ENCODE results near the gene POLG. TPM values are rescaled to one million over a fixed set of nuclear protein-coding genes. Genes with fewer than 3 reads are reported as not detected.

Gene POLG
- total RNA-seq, 1 donor from 2014 or later = 69.3 TPM

GRCh38 chr15:89358755-89359439 lies 24.3 kb upstream of the POLG start:
- Mint-ChIP-seq H3K9me3 (ENCODE audit: low read depth) (no peaks in the 10 kb centered on the region), H3K36me3 (ENCODE audit: insufficient read depth) (no peaks in the 10 kb centered on the region), H3K27me3 (peaks cover 83% of the 10 kb centered on the region), H3K4me3 (ENCODE audit: low read depth) (peak overlapping the region; percentile 72), H3K27ac (no peak overlapping the region), H3K4me1 (ENCODE audit: low read depth) (peaks cover 15% of the 10 kb centered on the region)
- peak; percentile 92 for TF ChIP-seq CTCF (IDR thresholded peaks at IDR 0.05; ENCODE audit: unreplicated experiment)
- peak; percentile 76 for DNase-seq (ENCODE audit: low spot score, unreplicated experiment)

- Mint-ChIP-seq H3K4me3 (ENCODE audit: low read depth) (no peak overlapping the region), H3K27me3 (peaks cover 83% of the 10 kb centered on the region), H3K4me1 (ENCODE audit: low read depth) (peaks cover 15% of the 10 kb centered on the region), H3K27ac (no peak overlapping the region), H3K36me3 (ENCODE audit: insufficient read depth) (no peaks in the 10 kb centered on the region), H3K9me3 (ENCODE audit: low read depth) (no peaks in the 10 kb centered on the region)
- TF ChIP-seq CTCF (IDR thresholded peaks at IDR 0.05; ENCODE audit: unreplicated experiment) = no peak
- no peak for DNase-seq (ENCODE audit: low spot score, unreplicated experiment)
Observed at GRCh38 chr15:89358435-89358754, 23.8 kb upstream of the POLG start.

- H3K4me3 Mint-ChIP-seq (ENCODE audit: low read depth) = no peak overlapping the region
- TF ChIP-seq CTCF (IDR thresholded peaks at IDR 0.05; ENCODE audit: unreplicated experiment) = peak; percentile 53
- no peak overlapping the region for H3K27ac Mint-ChIP-seq
- H3K36me3 Mint-ChIP-seq (ENCODE audit: insufficient read depth) = no peaks in the 10 kb centered on the region
- peaks cover 15% of the 10 kb centered on the region for H3K4me1 Mint-ChIP-seq (ENCODE audit: low read depth)
- H3K27me3 Mint-ChIP-seq = peaks cover 84% of the 10 kb centered on the region
- no peaks in the 10 kb centered on the region for H3K9me3 Mint-ChIP-seq (ENCODE audit: low read depth)
- DNase-seq (ENCODE audit: low spot score, unreplicated experiment) = no peak
Observed at GRCh38 chr15:89356634-89357298, 22.1 kb upstream of the POLG start.

- Mint-ChIP-seq H3K4me1 (ENCODE audit: low read depth) (peaks cover 15% of the 10 kb centered on the region), H3K9me3 (ENCODE audit: low read depth) (no peaks in the 10 kb centered on the region), H3K27me3 (peaks cover 79% of the 10 kb centered on the region), H3K36me3 (ENCODE audit: insufficient read depth) (no peaks in the 10 kb centered on the region), H3K27ac (no peak overlapping the region), H3K4me3 (ENCODE audit: low read depth) (no peak overlapping the region)
- TF ChIP-seq CTCF (IDR thresholded peaks at IDR 0.05; ENCODE audit: unreplicated experiment) = no peak
- DNase-seq (ENCODE audit: low spot score, unreplicated experiment) = no peak
Observed at GRCh38 chr15:89353991-89354390, 19.4 kb upstream of the POLG start.

- Mint-ChIP-seq H3K27me3 (peaks cover 72% of the 10 kb centered on the region), H3K4me1 (ENCODE audit: low read depth) (peaks cover 15% of the 10 kb centered on the region), H3K36me3 (ENCODE audit: insufficient read depth) (no peaks in the 10 kb centered on the region), H3K27ac (no peak overlapping the region), H3K4me3 (ENCODE audit: low read depth) (no peak overlapping the region), H3K9me3 (ENCODE audit: low read depth) (no peaks in the 10 kb centered on the region)
- no peak for DNase-seq (ENCODE audit: low spot score, unreplicated experiment)
- no peak for TF ChIP-seq CTCF (IDR thresholded peaks at IDR 0.05; ENCODE audit: unreplicated experiment)
Observed at GRCh38 chr15:89352476-89352875, 17.9 kb upstream of the POLG start.

All from progenitor cell of endocrine pancreas (in vitro differentiated cells).